ENCODE data around the gene RPL15.

RPL15 gene

GRCh38 chr3:23966328-23966727 lies 49.4 kb downstream of the RPL15 start:
- no peak for ATAC-seq

DNA sequence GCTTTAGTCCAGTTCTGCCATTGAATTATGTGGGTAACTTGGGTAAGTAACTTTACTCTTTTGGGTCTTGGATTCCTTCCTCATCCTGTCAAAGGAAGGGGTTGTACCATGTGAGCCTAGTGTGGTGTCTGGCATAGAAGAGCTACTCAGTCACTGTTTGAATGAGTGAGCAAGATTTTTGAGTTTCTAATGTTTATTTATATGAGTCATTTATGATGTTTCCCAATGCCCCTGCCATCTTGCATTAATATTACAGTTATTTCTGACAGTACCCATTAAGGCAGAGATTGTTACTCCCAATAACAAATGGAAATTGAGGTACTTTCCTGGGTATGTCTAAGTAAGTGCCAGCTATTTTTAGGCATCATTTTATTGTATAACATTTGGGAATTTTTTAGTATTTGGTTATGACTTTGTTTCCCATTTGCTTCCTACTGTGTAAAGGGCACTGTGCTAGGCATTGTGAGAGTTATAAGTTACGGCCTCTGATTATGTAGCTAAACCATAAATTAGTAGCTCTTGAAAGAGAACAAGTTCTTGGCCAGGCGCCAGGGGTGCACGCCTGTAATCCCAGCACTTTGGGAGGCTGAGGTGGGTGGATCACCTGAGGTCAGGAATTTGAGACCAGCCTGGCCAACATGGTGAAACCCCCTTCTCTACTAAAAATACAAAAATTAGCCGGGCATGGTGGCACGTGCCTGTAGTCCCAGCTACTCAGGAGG lies 51.7 kb downstream of the RPL15 start:
- ATAC-seq, result no peak

DNA sequence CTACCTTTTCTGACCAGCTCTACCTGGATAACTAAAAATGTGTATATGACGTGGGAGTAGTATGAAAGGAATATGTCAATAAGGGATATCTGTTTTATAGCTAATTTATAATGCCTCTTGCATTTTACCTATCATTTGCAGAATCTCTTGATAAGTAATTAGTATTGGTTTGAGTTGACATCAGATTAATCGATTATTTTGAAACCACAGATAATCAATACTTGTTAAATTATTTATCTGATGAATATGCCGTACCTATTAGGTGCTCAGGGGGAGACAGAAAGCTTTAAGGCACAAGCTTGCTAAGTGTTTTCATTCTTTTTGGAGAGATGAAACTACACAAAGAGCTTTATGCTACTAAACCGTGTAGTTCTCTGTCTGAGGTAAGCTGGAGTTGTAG lies 52.5 kb downstream of the RPL15 start:
- no peak for ATAC-seq
